HUES64 (cell line): ENCODE data around the gene TSACC.

Experiments
- H3K27ac ChIP-seq: 2 replicates; pipeline ENCODE4 v1.7.0; 2013; ENCODE audit warnings: low read depth, low read length, inconsistent platforms
- H3K27me3 ChIP-seq: 2 replicates; pipeline ENCODE4 v1.6.1; 2013; ENCODE audit warnings: mild to moderate bottlenecking, low read length; ENCODE audit not compliant: insufficient read depth
- H3K36me3 ChIP-seq: 2 replicates; pipeline ENCODE4 v1.6.1; 2013; ENCODE audit warnings: mild to moderate bottlenecking, low read length; ENCODE audit not compliant: insufficient read depth
- H3K4me1 ChIP-seq: 2 replicates; pipeline ENCODE4 v1.6.1; 2013; ENCODE audit warnings: mild to moderate bottlenecking, low read length, moderate library complexity; ENCODE audit not compliant: insufficient read depth
- H3K4me3 ChIP-seq: 2 replicates; pipeline ENCODE4 v1.5.1; 2013; ENCODE audit warnings: mild to moderate bottlenecking, low read length, moderate library complexity
- H3K9ac ChIP-seq: 2 replicates; pipeline ENCODE4 v1.6.1; 2013; ENCODE audit warnings: mild to moderate bottlenecking, low read depth, low read length
- H3K9me3 ChIP-seq: 2 replicates; pipeline ENCODE4 v1.6.1; 2013; ENCODE audit warnings: low read depth, low read length; ENCODE audit not compliant: insufficient read depth
- whole genome bisulfite sequencing: fragments of 150-250, 120-280 bp; methylation state at CpG from one replicate; pipeline ENCODE4 v1.1.7; 2013; ENCODE audit warnings: missing lambda C conversion rate; 5-methylcytosine and 5-hydroxymethylcytosine counted together

TSACC gene

DNA sequence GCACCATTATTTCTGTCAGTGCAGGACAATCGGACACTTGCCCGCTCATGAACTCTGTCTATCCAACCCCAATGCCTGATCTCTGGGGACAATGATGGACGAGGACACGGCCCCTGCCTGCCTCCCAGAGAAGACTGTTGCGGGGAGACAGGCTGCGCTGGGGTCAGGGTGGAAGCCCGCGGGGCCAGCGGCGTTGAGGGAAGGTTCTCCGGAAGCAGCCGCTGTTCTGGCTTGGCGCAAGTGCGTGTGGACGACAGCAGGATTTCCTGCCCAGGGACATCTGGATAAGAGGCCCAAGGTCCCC lies 49.5 kb downstream of the TSACC start:
- WGBS = 77% methylated on average over 15 of the region's 15 CpGs
- Histone ChIP-seq H3K9ac (0 out of 2 replicates have a peak overlapping the region, but pooled peaks have one; percentile 33), H3K27me3 (peaks cover 88% of the 10 kb centered on the region)

DNA sequence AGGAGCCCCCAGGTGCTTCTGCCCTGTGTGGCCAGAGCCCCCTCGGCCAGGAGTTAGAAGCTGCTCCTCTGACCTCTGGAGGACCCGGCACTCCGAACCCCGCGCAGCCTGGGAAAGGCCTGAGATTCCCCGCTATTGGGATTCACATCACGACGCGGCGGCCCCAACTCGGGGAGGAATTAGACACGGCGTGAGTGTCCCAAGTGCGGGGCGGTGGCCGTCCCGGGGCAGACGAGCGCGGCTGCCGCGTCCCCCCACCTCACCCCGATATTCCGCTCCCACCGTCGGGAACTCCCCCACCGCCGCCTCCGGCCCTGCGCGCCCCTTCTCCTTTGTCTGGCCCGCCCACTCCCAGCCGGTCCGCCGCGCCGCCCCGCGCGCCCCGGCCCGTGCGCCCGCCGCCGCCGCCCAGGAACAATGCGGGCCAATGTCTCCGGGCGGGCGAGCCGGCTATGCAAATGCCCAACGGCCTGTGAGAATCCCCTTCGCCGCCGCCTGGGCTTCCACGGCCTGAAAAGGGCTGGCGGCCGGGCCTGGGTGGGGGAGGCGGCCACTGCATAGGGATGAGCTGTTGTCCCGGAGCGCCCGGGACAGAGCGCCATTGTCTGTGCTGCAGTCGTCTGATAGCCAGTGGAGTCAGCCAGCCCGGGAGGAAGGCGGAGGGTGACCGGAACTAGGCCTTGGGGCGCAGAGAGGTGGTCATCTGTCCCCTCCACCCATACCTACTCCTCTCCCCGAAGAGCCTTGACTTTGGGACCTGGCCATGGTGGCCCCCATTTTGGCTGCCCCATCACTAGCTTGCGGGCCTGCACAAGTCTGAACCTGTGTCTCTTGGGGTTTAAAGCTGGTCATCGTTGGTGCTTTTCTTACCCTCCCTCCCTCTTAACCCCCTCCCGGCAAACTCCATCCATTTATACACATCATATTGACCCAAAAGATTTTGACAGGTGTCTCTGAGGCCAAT lies 50.1 kb downstream of the TSACC start:
- Histone ChIP-seq H3K4me1 (peaks cover 41% of the 10 kb centered on the region), H3K27me3 (peaks cover 89% of the 10 kb centered on the region), H3K36me3 (no peaks in the 10 kb centered on the region), H3K9ac (peak overlapping the region; percentile 33; the same call in 1 of the 2 replicates), H3K4me3 (peak overlapping the region; percentile 51), H3K9me3 (no peaks in the 10 kb centered on the region), H3K27ac (no peak overlapping the region)
- WGBS = 9% methylated on average over 73 of the region's 73 CpGs

More for the DNA sequence above, 49.5 kb downstream of the TSACC start:
- H3K4me1 ChIP-seq = peaks cover 34% of the 10 kb centered on the region
- H3K27ac ChIP-seq = no peak overlapping the region
- H3K9me3 ChIP-seq = no peaks in the 10 kb centered on the region
- no peaks in the 10 kb centered on the region for H3K36me3 ChIP-seq
- H3K4me3 ChIP-seq = peak overlapping the region; percentile 51

DNA sequence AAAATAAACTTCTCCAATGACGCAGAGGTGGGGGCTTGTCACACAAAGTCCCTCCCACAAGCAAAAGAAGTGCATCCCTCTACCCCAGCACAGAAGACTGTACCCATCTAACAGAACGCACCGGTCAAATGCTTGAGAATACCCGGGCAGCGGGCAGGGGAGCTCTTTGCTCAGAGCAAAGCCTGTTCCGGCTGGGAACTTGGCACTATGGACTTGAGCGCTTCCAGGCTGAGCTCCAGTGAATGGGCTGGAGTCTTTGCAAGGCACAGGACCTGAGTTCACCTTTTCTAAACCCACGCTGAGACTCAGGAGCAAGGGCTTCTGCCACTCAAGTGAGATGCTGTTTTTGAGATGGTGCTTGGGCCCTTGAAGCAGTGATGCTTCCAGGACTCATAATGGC lies 51.0 kb downstream of the TSACC start:
- no peak overlapping the region for H3K4me3 ChIP-seq
- no peaks in the 10 kb centered on the region for H3K36me3 ChIP-seq
- no peak overlapping the region for H3K9ac ChIP-seq
- H3K9me3 ChIP-seq = no peaks in the 10 kb centered on the region
- H3K27ac ChIP-seq = no peak overlapping the region
- H3K4me1 ChIP-seq = peaks cover 42% of the 10 kb centered on the region
- 93% methylated on average over 8 of the region's 8 CpGs for WGBS
- H3K27me3 ChIP-seq = peaks cover 85% of the 10 kb centered on the region

DNA sequence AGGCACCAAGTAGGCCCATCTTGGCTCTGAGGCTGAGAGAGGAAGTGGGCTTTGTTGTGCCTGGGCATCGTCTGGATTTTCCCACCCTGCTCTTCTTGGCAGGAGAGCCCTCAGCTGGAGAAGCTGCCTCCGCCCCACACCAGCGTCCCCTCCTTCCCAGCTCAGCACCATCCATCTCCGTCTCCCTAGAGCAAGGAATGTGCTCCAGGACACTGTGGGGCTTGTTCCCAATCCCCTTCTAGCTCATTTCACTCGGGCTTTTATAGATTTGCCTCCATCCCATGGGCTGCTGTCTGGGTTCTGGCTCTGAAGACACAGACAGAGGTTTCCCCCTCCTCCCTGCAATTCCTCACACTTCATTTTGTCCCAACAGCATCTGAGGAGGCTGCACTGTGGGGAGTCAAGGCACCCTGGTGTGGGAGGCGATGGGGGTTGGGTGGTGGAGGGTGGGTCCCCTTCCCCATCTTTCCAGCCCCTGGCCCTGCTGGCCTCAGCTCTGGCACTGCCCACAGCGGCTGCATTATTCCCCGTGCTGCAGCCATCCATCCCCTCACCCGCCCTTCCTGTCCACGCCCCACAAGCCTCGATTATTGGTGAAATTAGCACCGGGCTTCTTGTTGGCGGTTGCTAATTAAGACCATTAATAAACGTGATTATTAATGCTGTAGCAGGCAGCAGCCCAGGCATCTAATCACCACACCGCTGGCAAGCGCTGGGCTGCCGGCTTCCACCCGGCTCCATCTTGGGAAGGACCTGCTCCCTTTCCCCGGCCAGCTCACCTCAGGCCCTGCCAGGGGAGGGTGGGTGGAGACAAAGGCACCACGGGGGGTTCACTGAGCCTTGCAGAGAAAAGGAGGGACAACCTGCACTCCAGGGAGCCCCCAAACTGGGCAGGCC lies 52.4 kb downstream of the TSACC start:
- 47% methylated on average over 19 of the region's 20 CpGs for WGBS
- no peak overlapping the region for H3K4me3 ChIP-seq
- H3K9ac ChIP-seq = no peak overlapping the region
- peaks cover 42% of the 10 kb centered on the region for H3K4me1 ChIP-seq
- H3K9me3 ChIP-seq = no peaks in the 10 kb centered on the region
- no peak overlapping the region for H3K27ac ChIP-seq
- peaks cover 72% of the 10 kb centered on the region for H3K27me3 ChIP-seq
- H3K36me3 ChIP-seq = no peaks in the 10 kb centered on the region

DNA sequence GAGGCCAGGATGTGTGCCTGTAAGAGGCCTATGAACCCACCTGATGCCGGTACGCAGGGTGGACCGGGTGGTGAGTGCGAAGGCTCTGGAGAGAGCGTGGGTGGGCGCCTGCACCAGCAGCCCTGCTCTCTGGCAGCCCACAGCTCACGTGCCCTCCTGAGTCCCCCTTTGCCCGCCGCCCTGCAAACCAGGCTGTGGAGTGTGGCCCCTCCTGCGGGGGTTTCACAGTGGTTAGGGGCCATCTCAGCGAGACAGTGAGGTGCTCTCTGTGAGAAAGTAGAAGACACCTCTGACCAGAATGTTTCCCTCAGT lies 53.0 kb downstream of the TSACC start:
- Histone ChIP-seq H3K36me3 (no peaks in the 10 kb centered on the region), H3K9me3 (no peaks in the 10 kb centered on the region), H3K4me3 (no peak overlapping the region), H3K27ac (no peak overlapping the region), H3K27me3 (peaks cover 66% of the 10 kb centered on the region), H3K9ac (no peak overlapping the region), H3K4me1 (peaks cover 42% of the 10 kb centered on the region)
- 76% methylated on average over 11 of the region's 11 CpGs for WGBS

DNA sequence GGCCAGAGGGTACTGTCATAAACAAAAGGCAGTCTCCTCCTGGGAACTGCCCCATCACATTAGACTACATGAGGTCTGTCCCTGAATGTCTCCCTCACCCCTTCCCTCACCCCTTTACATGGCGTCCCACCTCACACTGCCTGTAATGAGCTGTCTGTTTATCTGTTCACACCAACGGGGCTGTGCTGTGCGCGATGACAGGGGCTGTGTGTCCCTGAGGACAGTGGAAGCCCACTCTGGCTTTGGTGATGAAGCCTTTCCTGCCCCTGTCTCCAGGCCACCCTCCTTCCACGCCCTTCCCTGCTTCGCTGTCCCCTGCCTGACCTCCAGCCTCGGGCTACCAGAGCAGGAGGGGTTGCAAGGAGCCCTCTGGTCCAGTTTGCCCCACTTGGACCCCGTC lies 53.4 kb downstream of the TSACC start:
- no peak overlapping the region for H3K27ac ChIP-seq
- WGBS = 70% methylated on average over 8 of the region's 8 CpGs
- H3K9me3 ChIP-seq = no peaks in the 10 kb centered on the region
- no peak overlapping the region for H3K9ac ChIP-seq
- H3K36me3 ChIP-seq = no peaks in the 10 kb centered on the region
- no peak overlapping the region for H3K4me3 ChIP-seq
- H3K27me3 ChIP-seq = peaks cover 62% of the 10 kb centered on the region
- peaks cover 42% of the 10 kb centered on the region for H3K4me1 ChIP-seq

DNA sequence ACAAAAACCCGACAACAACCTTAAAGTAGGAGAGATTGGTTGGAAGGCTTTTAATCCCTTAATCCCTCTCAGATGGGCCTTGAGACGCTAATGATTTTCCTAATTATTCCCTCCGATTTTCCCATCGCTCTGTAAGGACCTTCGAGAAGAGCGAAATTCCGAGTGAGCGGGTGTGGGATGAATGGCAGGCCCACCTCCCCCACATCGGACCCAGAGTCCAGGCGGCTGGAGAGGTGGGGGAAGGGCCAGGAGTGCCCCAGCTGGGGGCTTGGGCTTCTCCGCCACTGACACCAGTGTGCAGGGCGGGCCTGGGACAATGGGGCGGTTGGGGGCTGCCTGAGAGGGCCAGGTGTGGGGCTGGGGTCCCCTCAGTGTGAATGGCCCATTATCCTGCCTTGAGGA lies 54.1 kb downstream of the TSACC start:
- Histone ChIP-seq H3K9ac (no peak overlapping the region), H3K27ac (peak overlapping the region; percentile 10; the same call in 1 of the 2 replicates), H3K27me3 (peaks cover 55% of the 10 kb centered on the region), H3K9me3 (no peaks in the 10 kb centered on the region), H3K36me3 (no peaks in the 10 kb centered on the region), H3K4me1 (peaks cover 42% of the 10 kb centered on the region), H3K4me3 (no peak overlapping the region)
- WGBS = 34% methylated on average over 10 of the region's 13 CpGs

DNA sequence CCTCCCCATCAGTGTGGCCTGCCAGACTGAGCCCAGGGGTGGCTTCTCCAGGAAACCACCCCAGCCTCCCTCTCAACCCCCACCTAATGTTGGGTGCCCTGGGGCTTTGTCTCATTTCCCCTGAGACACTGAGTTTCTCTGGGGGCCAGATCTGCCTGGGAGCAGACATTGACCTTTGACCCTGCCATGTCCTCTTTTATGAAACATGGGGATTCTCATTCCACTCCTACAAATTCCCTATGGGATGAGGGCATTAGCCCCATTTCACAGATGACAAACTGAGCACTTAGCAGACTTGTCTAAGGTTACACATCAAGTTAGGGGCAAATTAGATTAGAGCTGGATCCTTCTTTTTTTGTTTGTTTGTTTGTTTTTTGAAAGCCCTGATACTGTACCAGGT lies 54.8 kb downstream of the TSACC start:
- Histone ChIP-seq H3K36me3 (no peaks in the 10 kb centered on the region), H3K4me3 (no peak overlapping the region), H3K9me3 (no peaks in the 10 kb centered on the region), H3K9ac (no peak overlapping the region), H3K4me1 (peaks cover 42% of the 10 kb centered on the region), H3K27ac (no peak overlapping the region), H3K27me3 (peaks cover 48% of the 10 kb centered on the region)

DNA sequence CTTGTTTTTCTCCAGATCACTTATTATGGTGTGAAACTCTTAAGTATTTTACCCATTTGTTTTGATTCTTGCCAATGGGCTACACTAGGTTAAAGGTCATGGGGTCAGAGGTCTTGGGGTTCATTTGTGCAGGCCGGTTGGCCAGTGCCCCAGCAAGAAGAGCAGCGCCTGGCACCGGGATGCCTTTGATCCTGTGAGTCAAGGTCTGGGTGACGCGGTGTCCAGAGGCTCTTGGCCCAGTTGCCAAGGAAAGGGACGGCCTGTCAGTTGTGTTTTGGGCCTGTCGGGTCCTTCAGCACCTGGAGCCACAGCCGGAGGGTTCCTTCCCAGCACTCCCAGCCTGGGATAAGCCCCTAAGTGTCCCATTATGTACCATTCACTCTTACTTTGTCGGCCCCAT lies 55.8 kb downstream of the TSACC start:
- peaks cover 38% of the 10 kb centered on the region for H3K27me3 ChIP-seq
- H3K4me3 ChIP-seq = no peak overlapping the region
- no peaks in the 10 kb centered on the region for H3K9me3 ChIP-seq
- no peak overlapping the region for H3K9ac ChIP-seq
- peaks cover 37% of the 10 kb centered on the region for H3K4me1 ChIP-seq
- no peak overlapping the region for H3K27ac ChIP-seq
- no peaks in the 10 kb centered on the region for H3K36me3 ChIP-seq
- 89% methylated on average over 9 of the region's 9 CpGs for WGBS

DNA sequence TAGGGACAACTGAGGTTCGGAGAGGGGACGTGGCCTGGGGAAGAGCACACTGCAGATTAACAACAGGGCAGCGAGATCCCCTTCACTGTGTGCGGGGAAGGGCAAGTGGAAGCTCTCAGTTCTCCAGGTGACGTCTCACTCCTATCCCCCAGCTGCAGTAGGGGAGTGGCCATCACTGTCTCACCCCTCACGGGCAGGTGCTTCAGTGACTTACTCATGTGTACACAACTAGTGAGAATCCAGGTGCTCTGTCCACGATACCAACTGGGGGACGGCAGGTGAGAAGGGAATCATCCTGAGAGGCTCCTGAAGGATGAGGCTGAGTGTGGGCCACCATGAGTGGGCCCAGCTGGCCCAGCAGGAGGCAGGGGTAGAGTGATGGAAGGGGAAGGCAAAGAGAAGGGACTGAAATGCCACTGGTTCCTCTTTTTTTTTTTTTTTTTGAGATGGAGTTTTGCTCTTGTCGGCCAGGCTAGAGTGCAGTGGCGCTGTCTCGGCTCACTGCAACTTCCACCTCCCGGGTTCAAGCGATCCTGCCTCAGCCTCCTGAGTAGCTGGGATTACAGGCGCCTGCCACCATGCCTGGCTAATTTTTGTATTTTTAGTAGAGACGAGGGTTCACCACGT lies 56.6 kb downstream of the TSACC start:
- no peaks in the 10 kb centered on the region for H3K9me3 ChIP-seq
- WGBS = 87% methylated on average over 16 of the region's 16 CpGs
- H3K36me3 ChIP-seq = no peaks in the 10 kb centered on the region
- H3K27me3 ChIP-seq = peaks cover 35% of the 10 kb centered on the region
- no peak overlapping the region for H3K4me3 ChIP-seq
- H3K27ac ChIP-seq = no peak overlapping the region
- H3K9ac ChIP-seq = no peak overlapping the region
- peaks cover 43% of the 10 kb centered on the region for H3K4me1 ChIP-seq
